Choroid plexus epithelial cell (primary cell): ENCODE measurements around the gene DCAF16.
A peak's percentile ranks its signal among the peaks of the same experiment; 100 is the strongest.

Source experiments
- DNase-seq: peaks from one replicate; pipeline ENCODE4 v3.0.0-alpha.2; 2010; ENCODE audit warnings: low read depth
- H3K4me3 ChIP-seq: 2 replicates; pipeline ENCODE4 v1.5.1; 2011; ENCODE audit warnings: low read depth, mild to moderate bottlenecking, control low read depth, low read length, moderate library complexity
- TF ChIP-seq, protein P1 (sequence below): conservative IDR thresholded peaks from 2 replicates; pipeline ENCODE4 v1.5.1; 2011; ENCODE audit warnings: low read depth, mild to moderate bottlenecking, control low read depth, inconsistent platforms, low read length, moderate library complexity

The DCAF16 gene

GRCh38 chr4:17807446-17807845, 3.1 kb downstream of the DCAF16 start:
- H3K4me3 ChIP-seq = peak overlapping the region; percentile 29
- TF ChIP-seq, protein P1, sequence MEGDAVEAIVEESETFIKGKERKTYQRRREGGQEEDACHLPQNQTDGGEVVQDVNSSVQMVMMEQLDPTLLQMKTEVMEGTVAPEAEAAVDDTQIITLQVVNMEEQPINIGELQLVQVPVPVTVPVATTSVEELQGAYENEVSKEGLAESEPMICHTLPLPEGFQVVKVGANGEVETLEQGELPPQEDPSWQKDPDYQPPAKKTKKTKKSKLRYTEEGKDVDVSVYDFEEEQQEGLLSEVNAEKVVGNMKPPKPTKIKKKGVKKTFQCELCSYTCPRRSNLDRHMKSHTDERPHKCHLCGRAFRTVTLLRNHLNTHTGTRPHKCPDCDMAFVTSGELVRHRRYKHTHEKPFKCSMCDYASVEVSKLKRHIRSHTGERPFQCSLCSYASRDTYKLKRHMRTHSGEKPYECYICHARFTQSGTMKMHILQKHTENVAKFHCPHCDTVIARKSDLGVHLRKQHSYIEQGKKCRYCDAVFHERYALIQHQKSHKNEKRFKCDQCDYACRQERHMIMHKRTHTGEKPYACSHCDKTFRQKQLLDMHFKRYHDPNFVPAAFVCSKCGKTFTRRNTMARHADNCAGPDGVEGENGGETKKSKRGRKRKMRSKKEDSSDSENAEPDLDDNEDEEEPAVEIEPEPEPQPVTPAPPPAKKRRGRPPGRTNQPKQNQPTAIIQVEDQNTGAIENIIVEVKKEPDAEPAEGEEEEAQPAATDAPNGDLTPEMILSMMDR = no peak
- peak; percentile 53 for DNase-seq

GRCh38 chr4:17805580-17806155, 4.9 kb downstream of the DCAF16 start:
- TF ChIP-seq, protein P1 = no peak
- no peak for DNase-seq
- H3K4me3 ChIP-seq = no peak overlapping the region

DNA sequence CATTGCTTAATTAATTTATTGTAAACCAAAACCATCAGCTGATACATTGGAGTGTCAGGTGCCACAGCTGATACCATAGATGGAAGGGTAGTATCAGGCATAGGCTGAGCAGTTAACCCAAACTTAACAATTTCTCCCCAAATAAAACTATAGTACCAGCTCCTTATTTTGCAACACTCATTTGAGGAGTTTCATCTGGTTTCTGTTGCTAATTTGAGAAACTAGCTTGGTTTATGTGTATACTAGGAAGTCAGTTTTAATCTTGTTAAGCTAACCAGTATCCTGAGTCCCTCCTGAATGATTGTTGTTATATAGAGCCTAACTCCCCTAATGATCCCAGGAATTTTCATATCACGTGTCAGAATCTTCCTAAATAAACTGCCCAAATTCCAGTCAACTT, 12.7 kb downstream of the DCAF16 start:
- DNase-seq = no peak
- no peak overlapping the region for H3K4me3 ChIP-seq
- TF ChIP-seq, protein P1 = no peak

DNA sequence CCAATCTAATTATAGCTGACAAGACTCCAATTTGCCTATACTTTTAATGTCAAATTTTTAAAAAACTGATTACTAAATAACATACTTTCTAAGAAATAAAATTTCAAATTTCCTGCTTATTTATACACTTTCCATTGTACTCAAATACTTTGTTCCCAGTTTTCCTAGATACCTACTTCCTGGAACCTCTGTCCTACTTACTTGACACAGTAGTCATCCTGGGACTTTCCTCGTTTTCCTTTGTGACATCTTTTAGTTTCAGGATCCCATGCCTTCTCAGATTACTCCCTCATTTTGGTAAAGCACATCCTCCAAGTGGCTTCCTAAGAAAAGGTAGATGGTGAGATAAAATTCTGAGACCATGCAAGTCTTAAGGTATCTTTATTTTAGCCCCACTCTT, 15.8 kb downstream of the DCAF16 start:
- TF ChIP-seq, protein P1 = no peak
- no peak for DNase-seq
- H3K4me3 ChIP-seq = no peak overlapping the region

DNA sequence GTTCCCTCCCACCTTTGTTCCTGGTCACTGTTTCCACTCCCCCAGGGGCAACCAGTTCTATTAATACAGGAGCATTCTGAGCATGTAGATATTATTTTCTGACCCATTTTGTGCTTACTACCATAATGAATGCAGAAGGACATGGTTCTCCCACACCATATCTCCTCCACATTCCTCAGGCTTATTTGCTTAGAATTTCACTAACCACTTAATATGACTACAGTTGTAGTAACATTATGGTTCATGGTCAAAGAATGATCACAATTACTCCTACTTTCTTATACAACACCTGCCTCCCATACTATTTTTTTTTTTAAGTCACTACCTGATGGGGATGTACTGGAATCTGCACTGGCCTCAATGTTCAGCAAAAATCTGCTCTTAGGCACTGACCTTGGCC, 21.6 kb downstream of the DCAF16 start:
- DNase-seq = no peak
- TF ChIP-seq, protein P1 = no peak

GRCh38 chr4:17787315-17787714, 23.2 kb downstream of the DCAF16 start:
- DNase-seq = peak; percentile 63
- H3K4me3 ChIP-seq = no peak overlapping the region
- TF ChIP-seq, protein P1 = no peak

More for the DNA sequence above, 21.6 kb downstream of the DCAF16 start:
- H3K4me3 ChIP-seq = no peak overlapping the region

DNA sequence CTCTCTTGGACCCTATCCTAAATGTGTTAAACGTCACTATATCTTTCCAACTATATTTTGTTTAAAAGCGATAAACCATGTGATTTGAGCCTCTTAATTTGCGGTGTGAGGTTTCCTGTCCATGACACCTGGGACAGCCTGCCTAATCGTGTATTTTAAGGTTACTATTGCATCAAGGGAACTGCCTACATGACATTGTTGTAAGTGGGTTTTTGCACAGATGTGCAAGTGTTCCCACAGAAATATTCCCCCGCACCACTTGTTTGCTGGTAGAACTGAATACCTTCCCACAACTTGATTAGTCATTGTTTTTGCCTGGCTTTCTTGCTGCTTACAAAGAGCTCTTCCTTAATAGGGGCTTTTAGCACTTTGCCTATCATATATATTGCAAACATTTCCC, 24.0 kb downstream of the DCAF16 start:
- DNase-seq = no peak
- H3K4me3 ChIP-seq = no peak overlapping the region
- TF ChIP-seq, protein P1 = no peak
